GM18868 (cell line): ENCODE data around the gene RGL1.

Experiments used
- ATAC-seq: cut with Tn5 transposase; IDR thresholded peaks from one replicate; pipeline ENCODE4 v1.9.1; 2021; ENCODE audit warnings: mild to moderate bottlenecking, moderate library complexity; ENCODE audit not compliant: unreplicated experiment

The RGL1 gene

GRCh38 chr1:183817576-183818288 is 12.8 kb downstream of the RGL1 start:
- ATAC-seq: no peak

- no peak for ATAC-seq
Measured at GRCh38 chr1:183819059-183819458, 14.1 kb downstream of the RGL1 start.

DNA sequence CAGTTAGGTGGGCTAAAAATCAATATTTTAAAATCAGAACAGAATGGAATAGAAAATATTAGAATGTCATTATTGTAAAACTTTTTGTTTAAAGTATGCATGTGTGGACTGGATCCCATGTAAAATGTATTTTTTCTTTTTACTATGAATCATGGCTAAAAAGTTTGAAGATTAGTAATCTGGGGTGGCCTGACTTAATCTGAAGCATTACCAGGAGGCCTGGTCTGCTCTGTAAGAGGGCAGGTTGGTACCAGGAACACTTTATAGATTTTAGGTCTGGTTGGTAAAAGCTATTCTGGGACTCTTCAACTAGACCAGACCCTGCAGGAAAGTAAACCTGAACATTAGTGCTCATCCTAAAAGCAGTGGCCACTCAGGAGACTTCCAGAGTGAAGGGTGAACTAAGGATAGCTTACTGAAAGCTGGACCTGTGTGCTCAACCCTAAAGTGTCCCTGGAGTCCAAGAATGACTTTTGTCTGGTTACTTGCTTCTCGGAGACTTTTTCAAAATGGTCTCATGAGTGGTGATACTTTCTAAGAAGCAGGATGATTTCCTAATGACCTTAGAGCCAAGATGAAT is 16.5 kb downstream of the RGL1 start:
- ATAC-seq: no peak

DNA sequence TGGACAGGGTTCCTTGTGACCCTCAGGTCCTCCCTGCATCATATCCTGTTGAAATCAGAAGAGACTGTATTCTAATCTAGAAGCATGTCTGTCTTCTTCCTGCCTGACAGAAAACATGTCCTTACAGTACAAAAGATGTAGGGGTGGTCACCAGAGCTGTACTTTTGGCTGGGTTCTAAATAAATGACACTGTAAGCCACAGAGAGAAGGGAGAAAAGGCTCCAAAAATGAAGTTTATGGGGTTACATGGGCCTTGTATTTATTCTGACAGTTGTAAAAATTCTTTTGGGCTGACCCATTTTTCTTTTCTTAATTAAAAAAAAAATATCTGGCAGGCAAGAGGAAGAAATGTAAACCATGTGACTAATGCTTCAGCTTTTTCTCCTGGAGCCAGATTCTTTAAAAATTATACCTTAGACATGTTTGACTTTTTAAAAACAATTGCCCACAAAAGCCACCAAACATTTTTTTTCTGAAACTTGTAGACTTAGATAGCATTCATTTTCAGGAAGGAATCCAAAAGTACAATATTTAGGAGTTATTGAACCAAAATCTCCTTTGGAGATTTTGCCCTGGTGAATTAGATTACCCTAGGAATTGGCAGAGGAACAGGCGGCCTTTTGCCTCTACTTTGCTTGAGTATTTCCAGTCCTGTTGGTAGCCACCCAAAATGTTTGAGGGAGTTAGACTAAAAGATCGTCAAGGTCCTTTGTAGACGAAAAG is 17.1 kb downstream of the RGL1 start:
- no peak for ATAC-seq

GRCh38 chr1:183824291-183824690 is 19.4 kb downstream of the RGL1 start:
- ATAC-seq: no peak

- no peak for ATAC-seq
Measured at GRCh38 chr1:183827801-183828200, 22.9 kb downstream of the RGL1 start.

DNA sequence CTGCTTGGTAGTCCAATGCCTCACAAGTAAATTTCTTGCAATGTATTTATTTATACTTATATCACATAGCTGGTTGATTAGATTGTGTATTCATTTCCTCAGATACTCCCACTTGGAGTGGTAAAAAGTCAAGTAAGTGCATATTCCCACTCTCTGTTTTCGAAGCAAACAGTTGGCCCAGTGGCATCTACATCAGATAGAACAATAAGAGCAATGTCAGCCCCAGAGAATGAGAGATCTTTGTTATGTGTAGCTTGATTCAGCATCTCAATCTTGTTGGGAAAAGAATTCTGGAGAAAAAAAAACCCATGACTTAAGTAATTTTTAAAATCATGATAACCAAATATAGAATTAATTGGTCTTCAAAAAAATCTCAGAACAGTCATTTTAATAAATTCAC is 25.5 kb downstream of the RGL1 start:
- ATAC-seq: no peak

DNA sequence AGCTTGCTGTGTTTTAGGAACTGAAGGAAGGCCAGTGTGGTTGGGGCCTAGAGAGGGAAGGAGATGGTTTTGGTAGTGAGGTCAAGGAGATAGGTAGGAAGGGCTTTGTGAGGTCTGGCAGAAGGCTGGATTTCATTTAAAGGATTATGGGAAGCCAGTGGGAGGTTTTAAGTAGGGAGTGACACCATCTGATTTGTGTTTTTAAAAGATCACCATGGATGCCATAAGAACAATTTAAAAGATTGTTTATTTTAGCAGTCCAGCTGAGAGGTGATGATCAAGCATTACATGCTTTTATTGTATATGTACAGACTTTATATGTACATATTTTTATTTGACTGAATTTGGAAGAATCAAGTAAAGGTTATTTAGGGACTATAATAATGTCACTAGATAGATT is 26.4 kb downstream of the RGL1 start:
- ATAC-seq: no peak

DNA sequence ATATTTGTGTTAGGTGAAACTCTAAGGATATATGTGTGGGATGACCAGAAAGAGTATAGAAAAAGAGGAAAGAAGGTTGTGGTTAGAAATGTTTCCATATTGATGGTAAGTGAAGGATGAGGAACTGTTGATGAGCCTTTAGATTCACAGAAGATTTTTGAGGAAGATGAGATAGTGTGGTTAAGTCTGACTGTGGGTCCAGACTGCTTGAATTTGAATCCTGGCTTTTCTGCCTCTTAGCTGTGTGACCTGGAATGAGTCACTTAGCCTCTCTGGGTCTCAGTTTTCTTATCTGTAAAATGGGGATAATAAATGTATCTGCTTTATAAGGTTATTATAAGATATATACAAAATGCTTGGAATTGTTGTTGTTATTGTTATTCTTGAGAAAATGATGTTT is 27.5 kb downstream of the RGL1 start:
- no peak for ATAC-seq

- ATAC-seq: no peak
Measured at GRCh38 chr1:183834568-183834967, 29.6 kb downstream of the RGL1 start.

DNA sequence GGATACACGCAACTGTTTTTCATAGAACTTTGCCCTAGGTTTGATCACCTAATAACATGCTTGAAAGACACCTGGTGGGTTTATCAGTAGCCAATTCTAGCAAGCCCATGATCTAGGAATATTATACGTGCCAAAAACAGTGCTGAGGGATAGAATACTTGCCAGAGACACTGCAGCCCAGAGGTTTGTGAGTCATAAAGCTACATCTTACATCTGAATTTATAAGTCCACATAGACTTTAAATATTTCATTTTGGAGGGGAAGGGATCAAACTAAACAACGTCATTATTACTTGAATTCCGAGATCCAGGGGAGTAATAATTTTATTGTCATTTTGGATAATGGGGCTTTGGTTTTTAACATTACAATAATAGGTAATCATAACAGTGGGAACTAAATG is 31.7 kb downstream of the RGL1 start:
- ATAC-seq: no peak

GRCh38 chr1:183837062-183837461 is 32.1 kb downstream of the RGL1 start:
- ATAC-seq: no peak

GRCh38 chr1:183838221-183838620 is 33.3 kb downstream of the RGL1 start:
- no peak for ATAC-seq

DNA sequence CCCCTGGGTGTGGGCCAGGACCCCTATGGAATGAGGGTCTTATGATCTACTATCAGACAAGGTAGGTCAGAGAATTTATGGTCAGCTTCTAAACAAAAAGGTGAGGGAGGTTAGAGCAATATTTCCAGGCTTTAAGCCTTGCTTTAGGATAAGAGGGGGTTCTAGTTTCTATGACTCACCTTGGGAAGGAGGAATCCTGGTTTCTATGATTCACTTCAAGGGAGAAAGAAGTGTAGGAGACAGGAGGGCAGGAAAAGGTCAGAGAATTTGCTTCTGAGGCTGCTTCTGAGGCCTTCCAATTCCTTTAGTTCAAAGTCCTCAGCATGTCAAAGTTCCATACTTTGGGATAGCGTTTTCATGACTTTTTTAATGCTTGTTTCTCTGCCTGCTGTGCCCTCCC is 35.2 kb downstream of the RGL1 start:
- no peak for ATAC-seq

GRCh38 chr1:183841550-183841949 is 36.6 kb downstream of the RGL1 start:
- ATAC-seq: peak; percentile 42

- ATAC-seq: peak; percentile 87
Measured at GRCh38 chr1:183841950-183842794, 37.3 kb downstream of the RGL1 start.

DNA sequence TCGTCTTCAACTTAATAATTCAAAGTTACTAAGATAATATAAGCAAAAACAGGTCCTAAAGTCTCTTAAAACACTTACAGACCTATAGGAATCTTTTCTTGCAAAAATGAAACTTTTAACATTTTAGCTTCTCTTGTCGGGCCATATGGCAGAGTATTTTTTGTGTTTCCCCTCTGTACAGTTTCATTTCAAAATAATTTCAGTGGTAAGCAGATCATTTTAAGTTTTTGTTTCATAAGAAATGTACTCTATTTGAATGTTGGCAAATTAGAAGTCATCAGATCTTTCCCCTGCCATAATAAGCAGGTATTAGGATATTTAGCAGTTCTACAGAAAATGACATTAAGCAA is 37.9 kb downstream of the RGL1 start:
- ATAC-seq: peak; percentile 30

DNA sequence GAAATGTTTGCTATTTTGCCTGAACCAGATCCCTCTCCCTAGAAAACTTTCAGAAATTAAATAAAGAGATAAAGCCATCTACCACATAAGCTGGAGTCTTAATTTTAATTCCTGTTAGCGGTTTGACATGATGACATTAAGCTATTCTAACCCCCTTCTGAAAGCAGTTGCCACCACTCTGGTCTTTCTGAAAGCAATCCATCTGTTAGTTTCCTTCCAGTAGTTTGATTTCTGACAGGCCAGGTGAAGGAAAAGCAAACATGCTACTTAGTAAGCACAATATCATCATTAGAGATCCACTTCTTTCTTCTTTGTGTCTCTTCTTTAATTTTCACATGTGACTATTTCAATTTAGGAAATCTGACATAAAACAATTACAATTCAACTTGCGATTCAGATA is 39.9 kb downstream of the RGL1 start:
- ATAC-seq: no peak

- ATAC-seq: no peak
Measured at GRCh38 chr1:183845681-183846080, 40.8 kb downstream of the RGL1 start.

DNA sequence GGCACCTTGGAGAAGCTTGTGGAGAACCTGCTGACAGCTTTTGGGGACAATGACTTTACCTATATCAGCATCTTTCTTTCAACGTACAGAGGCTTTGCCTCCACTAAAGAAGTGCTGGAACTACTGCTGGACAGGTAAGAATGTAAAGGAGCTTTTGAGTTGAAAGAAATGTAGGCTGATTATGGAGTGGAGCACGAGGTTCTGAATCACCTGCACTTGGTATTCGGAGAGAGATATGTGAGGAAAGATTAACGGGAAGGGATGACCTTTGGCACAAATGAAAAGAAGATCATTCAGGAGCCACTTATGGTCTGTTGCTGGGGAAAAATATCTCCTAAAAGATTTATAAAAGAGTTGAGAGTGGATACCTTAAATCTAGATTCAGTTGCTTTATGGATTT is 42.7 kb downstream of the RGL1 start:
- no peak for ATAC-seq

DNA sequence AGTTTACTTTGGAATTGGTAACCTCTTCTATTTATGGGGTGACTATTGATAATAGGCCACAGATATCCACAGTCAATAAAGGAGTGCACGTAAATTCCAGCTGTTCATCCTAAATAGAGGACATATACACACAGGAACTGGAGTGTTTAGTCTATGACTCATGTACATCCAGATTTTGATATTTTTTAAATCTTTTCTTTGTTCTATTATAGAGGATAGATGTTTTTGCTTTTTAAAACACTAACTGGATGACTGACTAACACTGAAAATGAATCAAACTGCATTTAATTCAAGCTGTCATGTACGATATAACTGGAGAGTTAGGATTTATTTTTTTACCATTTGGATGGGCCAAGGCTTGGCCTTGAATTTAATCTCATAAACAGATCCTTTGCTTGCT is 45.9 kb downstream of the RGL1 start:
- ATAC-seq: no peak
